Hypothalamus (tissue), 51 donors: ENCODE results near the gene FHIT.

Experiments
- DNase-seq, 51 donors: peaks; one replicate each; lab custom pipeline; 2025; lab: John Stamatoyannopoulos, UW

The FHIT gene

GRCh38 chr3:59843821-59844220, 1407.4 kb downstream of the FHIT start:
- no peak for DNase-seq

GRCh38 chr3:59839810-59840515, 1411.3 kb downstream of the FHIT start:
- peak in 1 of 51 donors; percentile 10 for DNase-seq

- DNase-seq: no peak
These were observed 1412.0 kb downstream of the FHIT start for GRCh38 chr3:59839283-59839682.

- DNase-seq: no peak
These were observed 1414.7 kb downstream of the FHIT start for GRCh38 chr3:59836531-59836930.

- DNase-seq: no peak
These were observed 1418.5 kb downstream of the FHIT start for GRCh38 chr3:59832702-59833101.

GRCh38 chr3:59832241-59832640, 1419.0 kb downstream of the FHIT start:
- no peak for DNase-seq

GRCh38 chr3:59831394-59831793, 1419.9 kb downstream of the FHIT start:
- DNase-seq: no peak

GRCh38 chr3:59829527-59829926, 1421.7 kb downstream of the FHIT start:
- no peak for DNase-seq

GRCh38 chr3:59824876-59825275, 1426.4 kb downstream of the FHIT start:
- no peak for DNase-seq

- DNase-seq: no peak
These were observed 1430.0 kb downstream of the FHIT start for GRCh38 chr3:59821274-59821673.

GRCh38 chr3:59820352-59820934, 1430.8 kb downstream of the FHIT start:
- DNase-seq: no peak

GRCh38 chr3:59818919-59819300, 1432.3 kb downstream of the FHIT start:
- no peak for DNase-seq

GRCh38 chr3:59818033-59818918, 1433.0 kb downstream of the FHIT start:
- DNase-seq: peak in 18 of 51 donors; percentile 0 to 23 (median 5)

GRCh38 chr3:59817511-59817910, 1433.7 kb downstream of the FHIT start:
- DNase-seq: no peak

GRCh38 chr3:59816312-59816711, 1434.9 kb downstream of the FHIT start:
- no peak for DNase-seq

- no peak for DNase-seq
These were observed 1438.1 kb downstream of the FHIT start for GRCh38 chr3:59813148-59813538.

GRCh38 chr3:59812237-59813147, 1438.8 kb downstream of the FHIT start:
- DNase-seq: no peak

GRCh38 chr3:59811160-59811559, 1440.1 kb downstream of the FHIT start:
- DNase-seq: no peak

- peak in 1 of 51 donors; percentile 41 for DNase-seq
These were observed 1440.6 kb downstream of the FHIT start for GRCh38 chr3:59810606-59811005.

GRCh38 chr3:59809710-59810444, 1441.4 kb downstream of the FHIT start:
- DNase-seq: peak in 2 of 51 donors; percentile 1 to 29
